H9 (cell line): ENCODE data around the gene CSRNP2. TPM values are rescaled to one million over a fixed set of nuclear protein-coding genes. Genes with fewer than 3 reads are reported as not detected.

Experiments
- DNase-seq: peaks from one replicate; pipeline ENCODE4 v3.0.0-alpha.2; 2017
- H2AFZ ChIP-seq: one replicate; pipeline ENCODE4 v1.6.1; 2013; ENCODE audit warnings: mild to moderate bottlenecking, low read length, control low read depth, moderate library complexity
- H2AK5ac ChIP-seq: 2 replicates; pipeline ENCODE4 v1.6.1; 2013; ENCODE audit warnings: low read length, control low read depth, mixed read lengths; ENCODE audit not compliant: insufficient read length
- H2BK120ac ChIP-seq: one replicate; pipeline ENCODE4 v1.6.1; 2013; ENCODE audit warnings: low read depth, mild to moderate bottlenecking, low read length, control low read depth, inconsistent platforms; ENCODE audit not compliant: poor library complexity, severe bottlenecking
- H2BK12ac ChIP-seq: 2 replicates; pipeline ENCODE4 v1.6.1; 2013; ENCODE audit warnings: low read length, control low read depth, mixed read lengths, low read depth; ENCODE audit not compliant: insufficient read length
- H2BK15ac ChIP-seq: 2 replicates; pipeline ENCODE4 v1.6.1; 2013; ENCODE audit warnings: low read depth, low read length, control low read depth
- H2BK20ac ChIP-seq: one replicate; pipeline ENCODE4 v1.6.1; 2013; ENCODE audit warnings: low read depth, mild to moderate bottlenecking, low read length, control low read depth, inconsistent platforms; ENCODE audit not compliant: poor library complexity, severe bottlenecking
- H2BK5ac ChIP-seq: 2 replicates; pipeline ENCODE4 v1.6.1; 2013; ENCODE audit warnings: low read length, control low read depth, mixed read lengths; ENCODE audit not compliant: insufficient read length
- H3K14ac ChIP-seq: 2 replicates; pipeline ENCODE4 v1.6.1; 2013; ENCODE audit warnings: low read length, control low read depth; ENCODE audit not compliant: insufficient read depth
- H3K18ac ChIP-seq: 2 replicates; pipeline ENCODE4 v1.6.1; 2013; ENCODE audit warnings: low read depth, mild to moderate bottlenecking, mixed read lengths, low read length, control low read depth; ENCODE audit not compliant: insufficient read length
- H3K23ac ChIP-seq: 2 replicates; pipeline ENCODE4 v1.6.1; 2013; ENCODE audit warnings: low read length, control low read depth, mixed read lengths, low read depth; ENCODE audit not compliant: insufficient read length
- H3K23me2 ChIP-seq: 2 replicates; pipeline ENCODE4 v1.6.1; 2013; ENCODE audit warnings: low read depth, mild to moderate bottlenecking, mixed read lengths, low read length, control low read depth; ENCODE audit not compliant: insufficient read length, poor library complexity, severe bottlenecking
- H3K27ac ChIP-seq: 2 replicates; pipeline ENCODE4 v1.5.1; 2013; ENCODE audit warnings: low read length, control low read depth, mixed read lengths, low read depth; ENCODE audit not compliant: insufficient read length
- H3K27me3 ChIP-seq: 2 replicates; pipeline ENCODE4 v1.6.1; 2013; ENCODE audit warnings: low read length, control low read depth, inconsistent platforms; ENCODE audit not compliant: insufficient read depth
- H3K4ac ChIP-seq: 2 replicates; pipeline ENCODE4 v1.6.1; 2013; ENCODE audit warnings: low read depth, mild to moderate bottlenecking, control low read depth, inconsistent platforms, low read length, moderate library complexity
- H3K4me1 ChIP-seq: 2 replicates; pipeline ENCODE4 v1.6.1; 2013; ENCODE audit warnings: low read length, control low read depth, inconsistent platforms; ENCODE audit not compliant: insufficient read depth
- H3K4me2 ChIP-seq: 2 replicates; pipeline ENCODE4 v1.6.1; 2013; ENCODE audit warnings: low read length, control low read depth, mixed read lengths; ENCODE audit not compliant: insufficient read length, insufficient read depth
- H3K56ac ChIP-seq: 2 replicates; pipeline ENCODE4 v1.6.1; 2013; ENCODE audit warnings: low read depth, mild to moderate bottlenecking, mixed read lengths, low read length, control low read depth; ENCODE audit not compliant: insufficient read length
- H3K79me1 ChIP-seq: 2 replicates; pipeline ENCODE4 v1.6.1; 2013; ENCODE audit warnings: low read depth, mild to moderate bottlenecking, moderate library complexity, low read length, control low read depth, inconsistent platforms; ENCODE audit not compliant: insufficient read depth, poor library complexity, severe bottlenecking
- H3K79me2 ChIP-seq: 2 replicates; pipeline ENCODE4 v1.6.1; 2013; ENCODE audit warnings: low read length, control low read depth, inconsistent platforms; ENCODE audit not compliant: insufficient read depth
- H3K9ac ChIP-seq: 2 replicates; pipeline ENCODE4 v1.6.1; 2013; ENCODE audit warnings: low read length, control low read depth, mixed read lengths; ENCODE audit not compliant: insufficient read length; ENCODE audit errors: extremely low read depth
- H3K9me3 ChIP-seq: one replicate; pipeline ENCODE4 v1.6.1; 2013; ENCODE audit warnings: low read depth, low read length, inconsistent platforms; ENCODE audit not compliant: control insufficient read depth
- H3T11ph ChIP-seq: one replicate; pipeline ENCODE4 v1.6.1; 2013; ENCODE audit warnings: mild to moderate bottlenecking, low read length, control low read depth, inconsistent platforms
- H4K20me1 ChIP-seq: one replicate; pipeline ENCODE4 v1.6.1; 2013; ENCODE audit not compliant: control insufficient read depth, insufficient read length, insufficient read depth
- H4K5ac ChIP-seq: 2 replicates; pipeline ENCODE4 v1.6.1; 2013; ENCODE audit warnings: low read depth, mild to moderate bottlenecking, mixed read lengths, low read length, control low read depth; ENCODE audit not compliant: insufficient read length
- H4K8ac ChIP-seq: replicated peaks from 2 replicates; pipeline ENCODE4 v1.6.1; 2013; ENCODE audit warnings: low read length, control low read depth, mixed read lengths, low read depth; ENCODE audit not compliant: insufficient read length
- H4K91ac ChIP-seq: 2 replicates; pipeline ENCODE4 v1.6.1; 2013; ENCODE audit warnings: low read depth, mild to moderate bottlenecking, moderate library complexity, mixed read lengths, low read length, control low read depth; ENCODE audit not compliant: insufficient read length
- H3K27ac Mint-ChIP-seq, 3 experiments: 2 replicates in 2 of 3; 3 replicates in 1 of 3; pipeline ENCODE4 v1.8.0; 2020 to 2021; ENCODE audit warnings: mixed read lengths in 3 of 3, mild to moderate bottlenecking in 1 of 3, moderate library complexity in 1 of 3
- H3K27me3 Mint-ChIP-seq: 2 replicates; pipeline ENCODE4 v1.8.0; 2021; ENCODE audit warnings: low read depth, mild to moderate bottlenecking, moderate library complexity, mixed read lengths
- H3K36me3 Mint-ChIP-seq, 3 experiments: 2 replicates in 2 of 3; 3 replicates in 1 of 3; pipeline ENCODE4 v1.8.0; 2020 to 2021; ENCODE audit warnings: low read depth in 3 of 3, mixed read lengths in 3 of 3; ENCODE audit not compliant: insufficient read depth in 1 of 3
- H3K4me1 Mint-ChIP-seq, 2 experiments: 2 replicates each; pipeline ENCODE4 v1.8.0; 2020; ENCODE audit warnings: mixed read lengths in 2 of 2
- H3K4me3 Mint-ChIP-seq, 2 experiments: 2 replicates in 1 of 2; 3 replicates in 1 of 2; pipeline ENCODE4 v1.8.0; 2020 to 2021; ENCODE audit warnings: mild to moderate bottlenecking in 2 of 2, mixed read lengths in 2 of 2, moderate library complexity in 1 of 2
- H3K9me3 Mint-ChIP-seq, 2 experiments: 2 replicates in 1 of 2; 3 replicates in 1 of 2; pipeline ENCODE4 v1.8.0; 2020; ENCODE audit warnings: mild to moderate bottlenecking in 2 of 2, mixed read lengths in 2 of 2, moderate library complexity in 1 of 2
- WGBS: extraction: QIAGEN DNeasy Blood & Tissue Kit; methylation state at CpG from one replicate; pipeline ENCODE4 v1.1.7; 2013; ENCODE audit warnings: missing lambda C conversion rate, low lambda C conversion rate, mixed read lengths; ENCODE audit not compliant: insufficient read length; ENCODE audit errors: extremely low coverage; 5-methylcytosine and 5-hydroxymethylcytosine counted together
- total RNA-seq: library from RNA; stranded (reverse); gene quantifications from 2 replicates; pipeline ENCODE4 v1.2.1, GENCODE V29; 2021
- TF ChIP-seq, protein P1 (sequence below): fragments of 200-600 bp; sonication (generic); conservative IDR thresholded peaks from 3 replicates; pipeline ENCODE4 v1.8.0; 2021; ENCODE audit warnings: antibody characterized with exemption, mild to moderate bottlenecking

CSRNP2 gene
- total RNA-seq, 1 experiment from 2014 or later = 38.6 TPM

DNA sequence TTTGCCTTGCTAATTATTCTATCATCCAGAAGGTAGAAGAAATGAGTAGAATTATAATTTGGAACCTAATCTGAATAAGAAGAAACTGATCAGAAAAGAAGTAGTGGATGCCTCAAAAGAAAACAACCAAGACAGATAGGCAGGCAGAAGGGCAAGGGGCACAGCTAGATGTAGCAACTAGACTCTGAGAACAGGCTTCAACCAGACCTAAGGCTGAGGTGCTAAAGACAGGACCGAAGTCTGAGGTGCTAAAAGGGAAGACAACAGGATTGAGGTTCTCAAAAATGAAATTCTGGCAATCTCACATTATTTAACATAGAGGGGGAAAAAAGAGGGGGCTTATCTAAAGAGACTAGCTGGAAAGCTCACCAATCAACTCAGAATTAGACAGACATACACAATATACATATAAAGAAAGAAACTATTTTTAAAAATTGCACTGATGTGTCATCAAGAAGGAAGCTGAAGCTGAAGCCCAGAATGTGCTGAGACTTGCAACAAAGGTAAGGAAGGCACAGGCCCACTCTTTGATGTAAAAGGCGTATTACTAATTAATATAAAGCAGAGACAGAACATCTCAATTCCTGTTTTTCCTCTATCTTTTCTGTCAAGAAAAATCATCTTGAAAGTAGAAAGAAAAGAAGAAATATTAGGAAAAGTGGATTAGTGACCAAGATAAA lies 43.8 kb upstream of the CSRNP2 start:
- Histone ChIP-seq H2BK20ac (no peak overlapping the region), H2BK15ac (no peak overlapping the region), H3T11ph (no peak overlapping the region), H3K27me3 (no peaks in the 10 kb centered on the region), H3K56ac (no peak overlapping the region), H3K27ac (no peak overlapping the region), H2AFZ (no peak overlapping the region), H3K4me2 (no peak overlapping the region), H4K5ac (no peak overlapping the region), H3K79me1 (no peaks in the 10 kb centered on the region), H3K18ac (no peak overlapping the region), H3K14ac (no peak overlapping the region), H4K8ac (no peak overlapping the region), H2BK12ac (no peak overlapping the region), H3K9me3 (no peaks in the 10 kb centered on the region), H4K91ac (no peak overlapping the region), H3K23ac (no peak overlapping the region), H4K20me1 (no peaks in the 10 kb centered on the region), H3K79me2 (no peaks in the 10 kb centered on the region), H2AK5ac (no peak overlapping the region), H3K4ac (no peak overlapping the region), H3K9ac (no peak overlapping the region), H3K4me1 (no peaks in the 10 kb centered on the region), H3K23me2 (no peaks in the 10 kb centered on the region), H2BK120ac (no peak overlapping the region), H2BK5ac (no peak overlapping the region)
- Mint-ChIP-seq H3K9me3 (no peaks in the 10 kb centered on the region), H3K27ac (peak overlapping the region in 2 of 3 experiments; percentile 63 to 65; a peak in 2 of 7 replicates), H3K36me3 (peaks cover 6 to 19% (median 9%) of the 10 kb centered on the region in 3 experiments; a peak in 5 of 7 replicates), H3K4me3 (no peak overlapping the region), H3K4me1 (peaks cover 4 to 6% of the 10 kb centered on the region in 2 experiments; a peak in 3 of 4 replicates), H3K27me3 (no peaks in the 10 kb centered on the region)
- WGBS = no CpG with 5 or more reads among the region's 2 CpGs
- DNase-seq = no peak
- TF ChIP-seq, protein P1, sequence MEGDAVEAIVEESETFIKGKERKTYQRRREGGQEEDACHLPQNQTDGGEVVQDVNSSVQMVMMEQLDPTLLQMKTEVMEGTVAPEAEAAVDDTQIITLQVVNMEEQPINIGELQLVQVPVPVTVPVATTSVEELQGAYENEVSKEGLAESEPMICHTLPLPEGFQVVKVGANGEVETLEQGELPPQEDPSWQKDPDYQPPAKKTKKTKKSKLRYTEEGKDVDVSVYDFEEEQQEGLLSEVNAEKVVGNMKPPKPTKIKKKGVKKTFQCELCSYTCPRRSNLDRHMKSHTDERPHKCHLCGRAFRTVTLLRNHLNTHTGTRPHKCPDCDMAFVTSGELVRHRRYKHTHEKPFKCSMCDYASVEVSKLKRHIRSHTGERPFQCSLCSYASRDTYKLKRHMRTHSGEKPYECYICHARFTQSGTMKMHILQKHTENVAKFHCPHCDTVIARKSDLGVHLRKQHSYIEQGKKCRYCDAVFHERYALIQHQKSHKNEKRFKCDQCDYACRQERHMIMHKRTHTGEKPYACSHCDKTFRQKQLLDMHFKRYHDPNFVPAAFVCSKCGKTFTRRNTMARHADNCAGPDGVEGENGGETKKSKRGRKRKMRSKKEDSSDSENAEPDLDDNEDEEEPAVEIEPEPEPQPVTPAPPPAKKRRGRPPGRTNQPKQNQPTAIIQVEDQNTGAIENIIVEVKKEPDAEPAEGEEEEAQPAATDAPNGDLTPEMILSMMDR = no peak
